Measurements from ENCODE around the gene P2RY2.

GRCh38 chr11:73229896-73230875, 12.1 kb downstream of the P2RY2 start:
- no peak for TF ChIP-seq POLR2AphosphoS5 (IDR thresholded peaks at IDR 0.05)
- no peak for TF ChIP-seq CTCF (IDR thresholded peaks at IDR 0.05)
- TF ChIP-seq POLR2A (IDR thresholded peaks at IDR 0.05), result no peak
- no peak for TF ChIP-seq EP300 (IDR thresholded peaks at IDR 0.05)
